HEK293T (cell line): ENCODE results near the gene HEPN1.

Experiments used
- CTCF ChIA-PET: fragments of 350-600 bp; formaldehyde crosslinking; extraction: SDS; loops from one replicate; lab custom pipeline; 2021; ENCODE audit warnings: antibody characterized with exemption, inconsistent platforms; lab: Yijun Ruan, JAX
- POLR2A ChIA-PET: fragments of 350-600 bp; formaldehyde crosslinking; extraction: SDS; loops from one replicate; lab custom pipeline; 2020; ENCODE audit warnings: antibody characterized with exemption, inconsistent platforms; lab: Yijun Ruan, JAX
- DNase-seq: peaks from one replicate; pipeline ENCODE4 v3.0.0; 2012; ENCODE audit warnings: mixed read lengths; ENCODE audit errors: extremely low spot score
- ARNT ChIP-seq: fragments of 450-650 bp; IDR thresholded peaks from 2 replicates; pipeline ENCODE4 v1.6.1; 2017; ENCODE audit warnings: mild to moderate bottlenecking
- BHLHE40 ChIP-seq: fragments of 450-650 bp; IDR thresholded peaks from 2 replicates; pipeline ENCODE4 v1.6.1; 2016; ENCODE audit warnings: mild to moderate bottlenecking, moderate library complexity, borderline replicate concordance
- CTBP1 ChIP-seq: fragments of 450-650 bp; IDR thresholded peaks from 2 replicates; pipeline ENCODE4 v1.6.1; 2016; ENCODE audit warnings: borderline replicate concordance
- ELF4 ChIP-seq: fragments of 450-650 bp; IDR thresholded peaks from 2 replicates; pipeline ENCODE4 v1.6.1; 2017; ENCODE audit warnings: antibody characterized with exemption
- FOXA1 ChIP-seq: fragments of 450-650 bp; IDR thresholded peaks from 2 replicates; pipeline ENCODE4 v1.6.1; 2016; ENCODE audit warnings: mild to moderate bottlenecking
- FOXK2 ChIP-seq: fragments of 450-650 bp; IDR thresholded peaks from 2 replicates; pipeline ENCODE4 v1.6.1; 2016; ENCODE audit warnings: mild to moderate bottlenecking
- FOXM1 ChIP-seq: fragments of 450-650 bp; IDR thresholded peaks from 2 replicates; pipeline ENCODE4 v1.6.1; 2017; ENCODE audit warnings: mild to moderate bottlenecking, borderline replicate concordance
- HDGF ChIP-seq: fragments of 450-650 bp; IDR thresholded peaks from 2 replicates; pipeline ENCODE4 v1.6.1; 2017; ENCODE audit warnings: antibody characterized with exemption, borderline replicate concordance
- L3MBTL2 ChIP-seq: fragments of 450-650 bp; conservative IDR thresholded peaks from 2 replicates; pipeline ENCODE4 v1.6.1; 2016; ENCODE audit warnings: mild to moderate bottlenecking
- LEF1 ChIP-seq: fragments of 450-650 bp; IDR thresholded peaks from 2 replicates; pipeline ENCODE4 v1.6.1; 2017; ENCODE audit warnings: mild to moderate bottlenecking, borderline replicate concordance
- NFRKB ChIP-seq: fragments of 450-650 bp; IDR thresholded peaks from 2 replicates; pipeline ENCODE4 v1.6.1; 2016; ENCODE audit warnings: mild to moderate bottlenecking, moderate library complexity
- PKNOX1 ChIP-seq: fragments of 450-650 bp; IDR thresholded peaks from 2 replicates; pipeline ENCODE4 v1.6.1; 2016
- SP1 ChIP-seq: fragments of 450-650 bp; IDR thresholded peaks from 2 replicates; pipeline ENCODE4 v1.6.1; 2017
- SUZ12 ChIP-seq: fragments of 450-650 bp; IDR thresholded peaks from 2 replicates; pipeline ENCODE4 v1.6.1; 2016; ENCODE audit warnings: mild to moderate bottlenecking
- TARDBP ChIP-seq: fragments of 450-650 bp; IDR thresholded peaks from 2 replicates; pipeline ENCODE4 v1.6.1; 2016
- ZNF384 ChIP-seq: fragments of 450-650 bp; IDR thresholded peaks from 2 replicates; pipeline ENCODE4 v1.6.1; 2016

The HEPN1 gene

GRCh38 chr11:124874571-124875255 lies 44.3 kb upstream of the HEPN1 start:
- POLR2A ChIA-PET, result no interaction called here
- CTCF ChIA-PET, result no interaction called here
- no peak for DNase-seq
- TF ChIP-seq NFRKB (no peak), HDGF (no peak), CTBP1 (no peak), PKNOX1 (no peak), SUZ12 (no peak), SP1 (no peak), LEF1 (no peak), ARNT (no peak), BHLHE40 (no peak), FOXM1 (no peak)

- ChIA-PET POLR2A (interaction anchor here (1.3 to 1.5 kb wide), 13 partner anchors 9 to 114 kb away, joined by 3 to 23 read pairs (median 6); partner anchors contain the start of genes CCDC15, MSANTD2 and ROBO3), CTCF (interaction anchor here (0.6 to 1.5 kb wide), 5 partner anchors 8 to 107 kb away, joined by 3 to 13 read pairs (median 3); no protein-coding TSS in a partner anchor)
- DNase-seq, result no peak
- TF ChIP-seq LEF1, result no peak
- TF ChIP-seq SP1, result no peak
- TF ChIP-seq TARDBP, result no peak
- TF ChIP-seq FOXM1, result no peak
- no peak for TF ChIP-seq ELF4
- TF ChIP-seq PKNOX1, result no peak
- no peak for TF ChIP-seq L3MBTL2
- TF ChIP-seq SUZ12, result no peak
- TF ChIP-seq CTBP1, result no peak
- TF ChIP-seq BHLHE40, result no peak
- TF ChIP-seq NFRKB, result no peak
- TF ChIP-seq FOXA1, result no peak
- no peak for TF ChIP-seq HDGF
- TF ChIP-seq ARNT, result no peak
- no peak for TF ChIP-seq FOXK2
Measured at GRCh38 chr11:124875401-124875800, 43.6 kb upstream of the HEPN1 start.

- peak; percentile 90 for DNase-seq
- TF ChIP-seq L3MBTL2 (peak; percentile 89), FOXA1 (no peak)
- ChIA-PET CTCF (interaction anchor here (0.6 to 1.5 kb wide), 26 partner anchors 9 to 236 kb away, joined by 3 to 13 read pairs (median 3); partner anchors contain the start of genes NRGN, ROBO3 and TMEM218), POLR2A (interaction anchor here (0.6 to 1.5 kb wide), 32 partner anchors 8 to 273 kb away, joined by 3 to 23 read pairs (median 4); partner anchors contain the start of genes CCDC15, MSANTD2, NRGN and ROBO3)
Measured at GRCh38 chr11:124875943-124876817, 42.9 kb upstream of the HEPN1 start.

GRCh38 chr11:124876818-124877630 lies 42.0 kb upstream of the HEPN1 start:
- POLR2A ChIA-PET, result interaction anchor here (0.6 to 1.5 kb wide), 32 partner anchors 7 to 272 kb away, joined by 3 to 23 read pairs (median 4); partner anchors contain the start of genes CCDC15, MSANTD2, NRGN and ROBO3
- CTCF ChIA-PET, result interaction anchor here (0.6 to 1.5 kb wide), 25 partner anchors 8 to 235 kb away, joined by 3 to 13 read pairs (median 3); partner anchors contain the start of genes NRGN, ROBO3 and TMEM218
- TF ChIP-seq FOXK2 (no peak), CTBP1 (no peak), SP1 (no peak), SUZ12 (no peak), BHLHE40 (no peak), FOXM1 (no peak), ELF4 (no peak), TARDBP (no peak), NFRKB (no peak), L3MBTL2 (no peak), PKNOX1 (no peak; the same call in 1 of the 2 replicates), LEF1 (no peak), ZNF384 (no peak)
- DNase-seq, result no peak

GRCh38 chr11:124877631-124877909 lies 41.5 kb upstream of the HEPN1 start:
- ChIA-PET CTCF (no interaction called here), POLR2A (interaction anchor here (1.3 kb wide), 1 partner anchor 223 kb away, joined by 3 read pairs; no protein-coding TSS in a partner anchor)
- no peak for TF ChIP-seq TARDBP
- TF ChIP-seq SP1, result no peak
- TF ChIP-seq ARNT, result no peak
- TF ChIP-seq FOXK2, result no peak
- TF ChIP-seq ZNF384, result no peak
- TF ChIP-seq FOXM1, result no peak
- TF ChIP-seq CTBP1, result no peak
- no peak for TF ChIP-seq SUZ12
- no peak for TF ChIP-seq BHLHE40
- DNase-seq, result no peak
